NCI-H226 (cell line): Measurements from ENCODE around the gene DDX10.

Source experiments
- DNase-seq: peaks from one replicate; pipeline ENCODE4 v3.0.0-alpha.2; 2015

Gene DDX10

DNA sequence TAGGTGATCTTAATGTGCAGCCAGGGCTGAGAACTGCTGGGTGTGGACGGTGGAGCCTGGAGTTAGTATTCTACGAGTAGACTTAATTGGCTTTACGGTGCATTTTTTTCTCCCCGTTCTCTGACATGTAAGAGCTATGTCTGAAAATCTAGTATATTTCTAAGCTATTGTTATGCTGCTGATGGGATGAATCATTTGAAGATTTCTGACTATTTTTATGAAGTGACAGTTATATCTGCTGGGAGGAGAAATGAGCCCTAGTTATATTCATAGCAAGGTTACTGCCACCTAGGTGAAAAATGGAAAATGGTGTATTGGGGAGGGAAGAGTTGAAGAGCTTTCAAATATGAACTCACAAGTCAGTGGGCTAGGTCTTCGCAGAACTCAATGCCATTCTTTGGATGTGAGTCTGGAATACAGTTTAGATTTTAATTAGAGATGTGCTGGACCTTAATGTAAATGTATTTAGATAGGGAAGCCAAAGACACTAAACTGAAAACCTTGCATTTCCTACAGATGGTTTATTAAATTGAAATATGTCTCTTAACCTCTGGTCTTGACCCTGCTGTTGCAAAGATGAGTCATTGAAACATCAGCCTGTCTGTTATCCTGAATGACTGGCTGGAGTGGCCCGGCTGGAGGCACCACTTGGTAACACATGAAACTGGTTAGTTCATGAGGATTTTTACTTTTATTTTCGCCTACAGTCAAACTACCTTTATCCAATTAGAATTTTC lies 293.7 kb downstream of the DDX10 start:
- DNase-seq: peak; percentile 42

DNA sequence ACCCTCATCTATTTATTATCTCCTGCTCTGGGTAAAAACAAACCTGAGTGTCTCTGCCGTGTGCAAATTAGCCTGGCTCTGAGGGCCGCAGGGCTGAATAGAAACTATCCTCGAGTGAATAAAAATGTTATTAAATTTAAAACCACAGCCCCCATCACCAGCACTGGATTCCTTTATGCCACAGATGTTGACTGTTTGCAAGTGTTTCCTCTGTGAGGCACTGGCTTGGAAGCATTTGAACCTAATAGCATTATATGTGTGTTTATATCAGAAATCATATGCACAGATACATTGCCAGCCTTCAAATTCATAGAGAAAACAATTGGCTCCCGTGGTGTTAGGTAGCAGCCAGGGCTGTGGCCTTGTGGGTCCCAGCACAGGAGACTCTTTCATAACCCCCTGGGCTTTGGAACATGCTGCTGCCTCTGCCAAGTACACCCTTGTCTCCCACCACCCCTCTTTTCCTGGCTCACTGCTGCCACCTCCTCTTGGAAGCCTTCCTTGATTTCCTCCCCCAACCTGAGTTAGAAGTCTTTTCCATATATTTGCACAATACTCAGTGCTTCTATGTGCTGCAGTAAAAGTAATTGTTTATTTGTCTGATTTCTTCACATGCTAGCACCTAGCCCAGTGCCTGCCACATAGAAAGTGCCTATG lies 294.4 kb downstream of the DDX10 start:
- DNase-seq: no peak

DNA sequence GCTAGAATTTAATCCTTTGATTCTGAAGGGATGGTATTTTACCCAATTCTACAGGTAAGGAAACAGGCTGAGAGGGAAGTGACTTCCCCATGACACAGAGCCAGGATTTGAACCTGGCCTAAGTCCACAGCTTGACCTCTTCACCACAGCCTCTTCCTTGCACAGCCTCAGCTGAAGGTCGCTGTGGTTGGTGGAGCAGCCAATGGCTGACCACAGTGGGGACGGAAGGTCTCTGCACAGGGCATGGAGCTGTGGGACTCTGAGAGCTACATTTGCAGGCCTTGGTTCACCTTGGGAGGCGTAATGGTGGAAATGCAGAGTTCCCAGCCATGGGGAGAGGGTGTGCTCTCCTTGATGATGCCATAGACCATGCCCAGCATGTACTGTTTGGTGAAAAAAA lies 295.0 kb downstream of the DDX10 start:
- DNase-seq: no peak

DNA sequence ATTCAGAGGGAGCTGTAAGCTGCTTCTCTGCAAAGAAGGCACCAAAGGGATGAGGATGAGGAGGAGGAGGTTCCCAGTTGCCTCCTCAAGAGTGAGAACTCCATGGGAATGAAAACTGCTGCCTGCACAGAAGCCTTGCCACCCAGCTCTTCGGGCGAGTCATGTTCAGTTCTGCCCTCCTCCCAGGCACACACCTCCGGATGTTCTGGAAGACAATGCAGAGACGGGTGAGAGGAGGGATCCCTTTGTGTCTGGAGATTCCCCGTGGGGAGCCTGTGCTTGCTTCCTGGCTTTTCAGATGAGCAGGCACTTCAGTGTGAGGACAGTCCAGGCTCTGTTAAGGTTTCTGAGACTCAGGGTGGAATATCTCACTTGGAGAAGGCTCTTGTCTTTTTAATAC lies 295.6 kb downstream of the DDX10 start:
- DNase-seq: no peak

DNA sequence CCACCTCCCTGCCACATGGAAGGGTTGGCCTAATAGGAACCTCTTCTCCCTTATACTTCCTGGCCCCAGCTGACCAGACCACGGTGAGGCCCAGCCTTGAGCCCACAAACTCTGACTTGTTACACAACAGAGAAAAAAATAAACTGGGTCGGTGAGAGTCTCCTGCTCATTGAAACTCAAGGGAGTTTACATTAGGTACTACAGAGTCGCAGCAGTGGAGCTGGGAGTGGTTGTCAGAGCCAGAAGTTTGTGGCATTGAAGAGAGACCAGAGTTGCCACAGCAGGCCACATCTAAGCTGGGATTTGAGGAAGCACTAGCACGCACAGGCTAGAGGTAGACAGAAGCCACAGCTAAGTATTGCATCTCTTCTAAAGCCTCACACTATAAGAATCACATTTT lies 296.2 kb downstream of the DDX10 start:
- no peak for DNase-seq

DNA sequence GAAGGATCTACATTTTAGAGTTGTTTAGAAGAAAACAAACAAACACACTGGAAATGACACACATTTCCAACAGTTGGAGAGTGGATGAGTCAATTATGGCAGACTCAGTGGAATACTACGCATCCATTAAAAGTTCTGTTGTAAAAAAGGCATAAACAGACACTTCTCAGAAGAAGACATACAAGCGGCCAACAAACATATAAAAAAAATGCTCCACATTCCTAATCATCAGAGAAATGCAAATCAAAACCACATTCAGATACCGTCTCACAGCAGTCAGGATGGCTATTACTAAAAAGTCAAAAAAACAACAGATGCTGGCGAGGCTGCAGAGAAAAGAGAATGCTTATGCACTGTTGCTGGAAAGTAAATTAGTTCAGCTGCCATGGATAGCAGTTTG lies 298.2 kb downstream of the DDX10 start:
- DNase-seq: no peak

DNA sequence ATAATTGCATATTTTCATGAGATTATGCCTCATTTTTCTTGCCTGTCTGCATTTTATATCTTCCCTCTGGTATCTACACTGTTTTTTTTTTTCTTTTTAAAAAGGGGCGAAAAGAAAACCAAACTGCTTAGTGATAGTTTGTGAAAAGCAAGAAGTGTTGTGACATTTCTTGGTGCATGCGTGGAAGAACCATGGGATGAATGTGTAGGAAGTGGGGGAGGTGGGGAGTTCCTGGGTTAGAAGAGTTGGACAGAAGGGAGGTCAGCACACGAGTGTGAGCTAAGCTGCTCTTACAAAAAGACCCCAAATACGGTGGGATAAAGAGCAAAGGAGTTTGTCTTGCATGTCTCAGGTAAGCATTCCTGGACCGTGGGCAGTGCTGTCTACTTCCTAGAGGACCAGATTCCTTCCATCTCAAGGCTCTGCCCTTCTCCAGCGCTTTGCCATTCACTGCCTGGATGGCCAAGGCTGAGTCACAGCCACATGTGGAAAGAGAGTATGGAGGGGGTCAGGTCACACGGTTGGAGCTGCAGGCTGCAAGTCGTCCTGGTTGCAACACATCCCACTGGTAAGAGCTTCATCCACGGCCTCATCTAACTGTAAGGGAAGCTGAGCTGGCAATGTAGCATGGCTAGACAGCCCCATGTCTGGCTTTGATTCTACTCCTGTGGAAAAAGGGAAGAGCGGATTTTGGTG lies 300.6 kb downstream of the DDX10 start:
- peak; percentile 35 for DNase-seq

DNA sequence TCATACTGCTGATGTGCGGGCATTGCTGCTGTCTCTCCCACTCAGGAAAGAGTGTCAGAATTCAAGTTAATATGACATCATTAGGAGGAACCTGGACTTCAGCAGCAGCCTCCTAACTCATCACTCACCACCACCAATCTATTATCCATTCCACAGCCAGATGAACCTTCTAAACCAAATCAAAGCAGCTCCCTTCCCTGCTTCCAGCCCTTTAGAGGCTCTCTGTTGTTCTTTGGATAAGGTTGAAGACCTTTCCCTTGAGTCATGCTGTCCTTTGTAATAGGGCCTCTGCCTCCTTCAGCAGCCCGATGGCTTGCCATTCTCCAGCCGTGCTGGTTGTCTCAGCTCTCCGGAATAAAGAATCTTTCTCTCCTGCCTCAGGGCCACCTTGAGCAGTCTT lies 301.3 kb downstream of the DDX10 start:
- DNase-seq: no peak

DNA sequence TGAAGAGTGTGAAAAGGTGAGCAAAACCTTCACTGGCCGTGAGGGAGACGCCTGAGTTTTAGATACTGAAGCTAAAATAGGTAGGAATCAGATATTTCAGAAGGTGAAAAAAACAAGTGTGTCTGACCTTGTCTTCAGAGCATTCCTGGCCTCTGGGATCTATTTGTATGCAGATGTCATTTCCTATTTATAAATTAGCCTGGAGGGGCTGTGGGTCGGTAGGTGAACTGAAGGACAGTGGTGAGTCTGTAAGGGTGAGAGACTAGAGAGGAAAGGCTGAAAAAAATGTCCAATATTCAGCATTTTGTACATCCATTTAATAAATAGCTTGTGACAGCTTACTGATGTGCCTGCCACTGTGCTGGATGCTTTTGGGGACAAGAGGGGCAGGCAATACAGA lies 302.1 kb downstream of the DDX10 start:
- DNase-seq: no peak

DNA sequence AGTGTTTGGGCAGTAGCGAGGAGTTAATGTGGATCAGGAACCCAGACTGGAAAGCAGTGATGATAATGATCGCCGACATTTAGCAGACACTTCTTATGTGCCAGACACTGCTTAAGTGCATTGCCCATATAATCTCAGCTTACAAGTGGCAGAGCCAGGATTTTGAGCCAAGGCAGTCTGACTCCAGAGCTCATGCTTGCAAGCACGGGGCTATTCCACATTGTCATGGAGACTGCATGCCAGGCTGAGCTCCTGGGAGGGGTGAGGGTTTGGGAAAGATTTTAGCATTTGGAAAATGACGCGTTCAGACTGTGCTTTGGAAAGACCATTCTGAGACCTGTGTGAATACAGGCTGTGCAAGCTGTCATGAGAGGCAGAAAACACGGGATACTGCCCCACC lies 302.7 kb downstream of the DDX10 start:
- no peak for DNase-seq

DNA sequence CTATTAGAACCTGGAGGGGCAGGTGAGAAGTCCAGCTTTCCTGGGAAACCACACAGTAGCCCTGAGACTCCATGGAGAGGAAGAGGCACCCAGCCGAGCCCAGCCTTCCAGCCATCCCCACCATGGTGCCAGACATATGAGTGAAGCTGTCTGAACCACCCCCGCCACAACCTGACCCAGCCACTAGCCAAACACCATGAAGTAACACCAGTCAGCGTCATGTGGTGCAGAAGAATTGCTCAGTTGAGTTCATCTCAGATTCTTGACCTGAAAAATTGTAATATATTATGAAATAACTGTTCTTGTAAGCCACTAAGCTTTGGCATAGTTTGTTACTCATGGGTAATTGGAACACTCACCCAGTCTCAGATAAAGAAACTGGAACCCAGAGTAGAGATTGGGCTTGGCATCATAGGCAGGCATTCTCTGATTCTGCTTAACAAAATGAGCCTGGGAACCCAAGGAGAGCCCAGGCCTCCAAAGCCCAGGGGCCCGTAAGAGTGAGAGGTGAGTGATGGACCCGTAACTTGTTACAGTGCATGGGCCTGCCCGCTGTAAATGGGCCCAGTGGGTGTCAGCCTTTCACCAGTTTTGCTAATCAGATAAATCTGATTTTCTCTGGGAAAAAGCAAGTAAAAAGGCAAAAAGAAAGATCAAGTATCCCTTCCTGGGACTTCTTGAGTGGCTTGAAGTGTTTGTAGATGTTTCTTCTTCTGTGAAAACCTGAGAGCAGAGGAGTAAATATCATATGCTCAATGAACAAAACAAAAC lies 305.5 kb downstream of the DDX10 start:
- peak; percentile 55 for DNase-seq

DNA sequence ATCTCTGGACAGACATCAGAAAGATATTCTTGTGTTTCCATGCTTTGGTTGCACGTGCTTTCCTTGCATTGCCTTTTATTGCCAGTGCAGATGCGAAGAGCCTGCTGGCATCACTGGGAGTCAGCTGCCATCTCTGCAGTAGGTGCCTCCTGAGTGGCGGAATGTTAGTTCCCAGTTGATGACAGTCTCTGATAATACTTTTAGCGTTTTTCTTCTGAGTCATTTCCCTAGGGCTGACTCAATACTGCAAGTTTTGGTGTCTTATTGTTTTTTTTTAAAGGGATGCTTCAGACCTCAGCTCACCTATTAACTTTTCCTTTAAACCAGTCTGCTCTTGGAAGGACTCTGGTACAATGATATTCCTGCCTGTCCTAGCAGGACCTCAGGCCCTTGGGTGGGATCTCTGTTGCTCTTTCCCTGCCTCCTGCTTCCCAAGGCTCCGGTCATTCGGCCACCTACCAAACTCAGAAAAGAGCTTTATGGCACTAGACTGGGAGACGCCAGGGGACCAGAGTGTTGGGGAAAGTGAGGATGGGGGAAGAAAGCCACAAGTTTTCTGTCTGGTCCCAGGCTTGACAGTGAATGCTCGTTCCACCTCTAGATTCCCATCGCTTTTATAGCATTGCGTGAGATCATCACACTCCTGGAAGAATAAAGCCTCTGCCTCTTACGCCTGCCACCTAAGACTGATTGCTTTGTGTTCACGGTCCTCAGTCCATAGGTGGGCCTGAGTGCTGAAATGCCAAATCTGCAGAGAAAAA lies 308.7 kb downstream of the DDX10 start:
- DNase-seq: peak; percentile 79

DNA sequence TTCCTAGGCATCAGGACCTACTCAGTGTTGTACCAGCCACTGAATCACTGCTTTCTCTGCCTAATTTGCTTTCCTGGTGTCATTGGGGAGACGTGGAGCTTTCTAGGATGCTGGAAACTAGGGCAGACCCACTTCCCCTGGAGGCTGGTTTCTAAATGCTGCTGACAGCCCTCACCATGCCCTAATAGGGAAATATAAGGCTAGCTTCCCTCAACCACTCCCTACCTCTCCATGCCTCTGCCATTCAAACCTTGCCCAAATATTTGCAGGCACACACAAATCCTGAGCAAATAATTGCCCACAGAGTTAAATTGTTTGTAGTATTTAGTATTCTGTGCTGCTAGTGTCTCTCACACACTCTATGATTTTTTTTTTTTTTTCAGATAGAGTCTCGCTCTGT lies 310.2 kb downstream of the DDX10 start:
- DNase-seq: no peak

DNA sequence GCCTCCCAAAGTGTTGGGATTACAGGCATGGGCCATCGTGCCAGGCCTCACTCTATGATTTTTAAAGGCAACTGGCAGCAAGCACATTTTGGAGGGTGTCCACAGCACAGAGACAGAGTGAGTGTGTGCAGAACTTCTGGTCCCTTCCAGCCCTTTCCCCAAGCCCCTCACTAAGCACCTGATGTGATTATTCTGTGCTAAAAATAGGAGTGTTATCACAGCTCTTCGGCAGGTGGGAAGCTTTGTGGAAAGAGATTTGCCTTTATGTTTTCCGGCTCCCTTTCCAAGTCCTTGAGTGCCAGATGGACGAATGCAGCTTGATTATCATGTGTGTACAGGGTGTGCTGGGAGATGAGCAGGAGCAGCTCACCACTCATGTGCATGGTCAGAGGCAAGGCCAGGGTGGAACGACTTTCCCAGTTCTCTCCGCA lies 310.8 kb downstream of the DDX10 start:
- no peak for DNase-seq

DNA sequence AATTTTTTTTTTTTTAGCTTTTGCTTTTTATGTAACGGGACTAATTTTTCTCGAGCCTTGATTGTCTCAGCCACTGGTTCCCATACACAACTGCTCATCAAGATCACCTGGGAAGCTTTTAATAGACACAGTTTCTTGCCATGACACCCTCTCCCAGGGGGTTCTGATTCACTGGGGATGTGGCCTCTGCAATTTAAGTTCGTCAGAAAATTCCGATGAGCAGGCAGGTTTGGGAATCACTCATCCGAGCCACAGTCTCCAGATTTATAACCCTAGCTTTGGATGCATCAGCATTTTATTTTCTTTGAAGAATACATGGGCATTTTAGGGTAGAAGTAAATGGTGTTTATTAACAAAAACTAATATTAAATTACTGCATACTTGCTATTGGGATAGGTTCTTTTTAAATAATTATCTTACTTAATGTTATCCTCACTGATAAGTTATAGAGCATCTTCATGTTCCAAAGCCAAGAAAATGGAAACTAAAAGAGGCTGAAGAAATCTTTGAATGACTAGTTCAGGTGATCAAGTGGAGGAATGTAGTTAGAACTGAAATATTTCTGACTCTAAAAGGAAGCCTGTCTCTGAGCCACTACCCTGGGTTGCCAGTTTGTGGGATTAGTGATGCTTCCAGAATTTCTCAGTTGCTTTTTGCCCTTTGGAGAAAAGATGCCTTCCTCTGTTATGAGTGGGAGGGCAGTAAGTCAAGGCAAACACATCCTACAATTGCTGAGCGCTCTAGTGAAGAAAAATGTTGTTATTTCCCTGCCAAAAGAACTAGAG lies 319.0 kb downstream of the DDX10 start:
- no peak for DNase-seq

DNA sequence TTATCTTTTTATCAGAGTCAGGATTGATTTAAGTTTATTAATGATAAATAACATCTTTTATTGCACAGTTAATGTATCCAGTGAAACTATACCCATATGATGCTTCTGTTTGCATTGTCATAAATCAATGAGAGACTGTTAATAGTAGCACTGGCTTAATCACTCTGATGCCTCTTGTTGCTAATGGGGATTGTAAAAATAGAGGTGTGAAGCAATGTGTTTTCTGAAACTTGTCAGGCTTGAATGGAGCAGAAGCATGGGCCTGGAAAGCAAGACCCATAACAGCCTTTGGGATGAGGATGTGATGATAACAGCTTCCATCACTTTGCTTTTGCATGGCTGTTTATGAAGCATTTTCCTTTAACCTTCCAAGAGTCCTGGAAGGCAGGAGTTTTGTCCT lies 319.7 kb downstream of the DDX10 start:
- DNase-seq: no peak

DNA sequence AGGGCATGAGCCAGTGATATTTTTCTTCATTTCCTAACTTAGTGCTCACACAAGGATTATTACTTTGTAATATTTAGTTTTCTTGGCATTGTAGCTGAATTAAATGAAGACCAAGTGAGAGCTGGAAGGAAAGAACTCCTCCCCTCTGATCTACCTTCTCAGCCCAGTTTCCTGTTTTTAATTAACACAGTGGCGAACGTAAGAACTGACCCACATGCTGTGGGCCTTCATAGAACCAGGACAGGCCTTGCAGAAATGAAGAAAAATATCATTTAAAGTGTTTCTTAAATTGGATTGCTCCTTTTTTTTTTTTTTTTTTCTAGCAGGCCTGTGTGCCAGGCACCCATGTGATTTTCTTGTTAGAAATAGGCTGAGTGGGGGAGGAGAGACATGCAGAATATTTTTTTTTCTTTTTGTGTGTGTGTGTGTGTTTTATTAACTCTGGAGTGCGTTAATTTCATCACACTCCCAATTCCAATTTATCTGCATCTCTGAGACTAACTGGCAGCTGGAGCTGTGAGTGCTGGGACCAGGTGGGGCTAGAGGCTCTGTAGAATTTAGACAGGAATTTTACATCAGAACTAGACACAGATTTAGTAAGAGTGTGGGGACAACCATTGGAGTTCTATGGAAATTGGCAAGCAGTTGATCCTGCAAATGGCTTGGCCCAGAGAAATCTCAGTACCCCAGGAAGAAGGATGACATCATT lies 320.5 kb downstream of the DDX10 start:
- DNase-seq: no peak

DNA sequence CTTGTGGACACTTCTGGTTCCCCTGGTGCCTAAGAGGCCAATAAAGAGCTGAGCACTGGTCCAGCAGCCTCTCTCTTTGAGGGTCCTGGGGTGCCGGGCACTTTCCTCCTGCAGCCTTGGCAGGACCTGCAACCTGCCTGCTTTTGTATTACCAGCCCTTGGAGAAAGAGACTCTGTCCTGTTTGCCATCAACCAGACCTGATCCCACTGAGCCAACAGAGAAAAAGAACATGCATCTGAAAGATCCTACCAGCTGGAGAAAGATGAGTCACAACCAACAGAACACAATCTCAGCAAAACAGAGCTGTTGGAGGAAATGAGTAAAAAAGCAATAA lies 321.0 kb downstream of the DDX10 start:
- DNase-seq: peak; percentile 22
